HG02759 (cell line): ENCODE results near the gene HRH1.

Experiments
- ATAC-seq: cut with Tn5 transposase; IDR thresholded peaks from one replicate; pipeline ENCODE4 v1.9.1; 2021; ENCODE audit warnings: mild to moderate bottlenecking, moderate library complexity; ENCODE audit not compliant: unreplicated experiment

HRH1 gene

GRCh38 chr3:11306817-11307589 lies 152.7 kb downstream of the HRH1 start:
- ATAC-seq, result no peak

- no peak for ATAC-seq
These were observed 153.6 kb downstream of the HRH1 start for GRCh38 chr3:11307830-11308432.

- no peak for ATAC-seq
These were observed 156.0 kb downstream of the HRH1 start for GRCh38 chr3:11310258-11310657.

- no peak for ATAC-seq
These were observed 157.9 kb downstream of the HRH1 start for GRCh38 chr3:11312166-11312565.
